Measurements from ENCODE around the gene S100A3.
A peak's percentile ranks its signal among the peaks of the same experiment; 100 is the strongest.
"Not testable (repeated sequence)": the region's sequence is repeated elsewhere in the genome, so short reads cannot be mapped to it uniquely, and the experiment has no call there.

Gene S100A3

DNA sequence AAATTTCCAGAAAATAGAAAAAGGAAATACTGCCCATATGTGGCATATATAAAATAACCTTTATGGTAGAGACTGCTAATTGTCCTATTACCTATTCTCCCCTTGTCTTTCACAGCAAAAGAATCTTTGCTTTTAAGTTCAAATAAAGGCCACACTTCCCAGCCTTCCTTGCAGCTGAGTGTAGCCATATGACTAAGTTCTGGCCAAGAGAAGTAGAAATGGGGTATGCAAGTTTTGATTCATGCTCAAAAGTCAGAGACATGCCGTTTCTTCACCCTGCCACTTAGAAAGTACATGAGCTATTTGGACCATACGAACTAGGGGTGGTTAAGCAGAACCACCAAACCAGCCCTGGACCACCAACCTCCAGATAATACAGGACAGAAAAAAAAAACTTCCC is 34.9 kb upstream of the S100A3 start:
- no peaks in the 10 kb centered on the region for H3K27me3 ChIP-seq (replicated peaks; ENCODE audit: control insufficient read depth, insufficient read depth, low read length, poor library complexity, severe bottlenecking)
- no peak overlapping the region for H3K27ac ChIP-seq (ENCODE audit: insufficient read depth, low read length, poor library complexity, severe bottlenecking)
- DNase-seq: no peak
- H3K36me3 ChIP-seq (ENCODE audit: control insufficient read depth, insufficient read depth, low read length): no peaks in the 10 kb centered on the region
- no peak overlapping the region for H3K4me3 ChIP-seq (ENCODE audit: insufficient read depth, low read depth, low read length, poor library complexity, severe bottlenecking)
- H3K4me1 ChIP-seq (ENCODE audit: control insufficient read depth, insufficient read depth, low read length, poor library complexity, severe bottlenecking): no peaks in the 10 kb centered on the region
- H3K9me3 ChIP-seq (ENCODE audit: control insufficient read depth, low read length): no peaks in the 10 kb centered on the region

DNA sequence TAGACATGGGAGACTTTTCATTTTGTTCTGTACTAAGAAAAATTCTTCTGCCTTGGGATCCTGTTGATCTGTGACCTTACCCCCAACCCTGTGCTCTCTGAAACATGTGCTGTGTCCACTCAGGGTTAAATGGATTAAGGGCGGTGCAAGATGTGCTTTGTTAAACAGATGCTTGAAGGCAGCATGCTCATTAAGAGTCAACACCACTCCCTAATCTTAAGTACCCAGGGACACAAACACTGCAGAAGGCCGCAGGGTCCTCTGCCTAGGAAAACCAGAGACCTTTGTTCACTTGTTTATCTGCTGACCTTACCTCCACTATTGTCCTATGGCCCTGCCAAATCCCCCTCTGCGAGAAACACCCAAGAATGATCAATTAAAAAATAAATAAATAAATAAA is 34.5 kb upstream of the S100A3 start:
- not testable (repeated sequence) for H3K36me3 ChIP-seq (ENCODE audit: control insufficient read depth, insufficient read depth, low read length); H3K4me3 ChIP-seq (ENCODE audit: insufficient read depth, low read depth, low read length, poor library complexity, severe bottlenecking); H3K27me3 ChIP-seq (replicated peaks; ENCODE audit: control insufficient read depth, insufficient read depth, low read length, poor library complexity, severe bottlenecking); H3K27ac ChIP-seq (ENCODE audit: insufficient read depth, low read length, poor library complexity, severe bottlenecking); H3K4me1 ChIP-seq (ENCODE audit: control insufficient read depth, insufficient read depth, low read length, poor library complexity, severe bottlenecking); DNase-seq; H3K9me3 ChIP-seq (ENCODE audit: control insufficient read depth, low read length)

DNA sequence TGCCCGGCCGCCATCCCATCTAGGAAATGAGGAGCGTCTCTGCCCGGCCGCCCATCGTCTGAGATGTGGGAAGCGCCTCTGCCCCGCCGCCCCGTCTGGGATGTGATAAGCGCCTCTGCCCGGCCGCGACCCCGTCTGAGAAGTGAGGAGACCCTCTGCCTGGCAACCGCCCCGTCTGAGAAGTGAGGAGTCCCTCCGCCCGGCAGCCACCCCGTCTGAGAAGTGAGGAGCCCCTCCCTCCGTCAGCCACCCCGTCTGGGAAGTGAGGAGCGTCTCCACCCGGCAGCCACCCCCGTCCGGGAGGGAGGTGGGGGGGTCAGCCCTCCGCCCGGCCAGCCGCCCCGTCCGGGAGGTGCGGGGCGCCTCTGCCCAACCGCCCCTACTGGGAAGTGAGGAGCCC is 33.8 kb upstream of the S100A3 start:
- DNase-seq; H3K4me3 ChIP-seq (ENCODE audit: insufficient read depth, low read depth, low read length, poor library complexity, severe bottlenecking); H3K36me3 ChIP-seq (ENCODE audit: control insufficient read depth, insufficient read depth, low read length); H3K9me3 ChIP-seq (ENCODE audit: control insufficient read depth, low read length); H3K27me3 ChIP-seq (replicated peaks; ENCODE audit: control insufficient read depth, insufficient read depth, low read length, poor library complexity, severe bottlenecking); H3K4me1 ChIP-seq (ENCODE audit: control insufficient read depth, insufficient read depth, low read length, poor library complexity, severe bottlenecking); H3K27ac ChIP-seq (ENCODE audit: insufficient read depth, low read length, poor library complexity, severe bottlenecking): not testable (repeated sequence)

DNA sequence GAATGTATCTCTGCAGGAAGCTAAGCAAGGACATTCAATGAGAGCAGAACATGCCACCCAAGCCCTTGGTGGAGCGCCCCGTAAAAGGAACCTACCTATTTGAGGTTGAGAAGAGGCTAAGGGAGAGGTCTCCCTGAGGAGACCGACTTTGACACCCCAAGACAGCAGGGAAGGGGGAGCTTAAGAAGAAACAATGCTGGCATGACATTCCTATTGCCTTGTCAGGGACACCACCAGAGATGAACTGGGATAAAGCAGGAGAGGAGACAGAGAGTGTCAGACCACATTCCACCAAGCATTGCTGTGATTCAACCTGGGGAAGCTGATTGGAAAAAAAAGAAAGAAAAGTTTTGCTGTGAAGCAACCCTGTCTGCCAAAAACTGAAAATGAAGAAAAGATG is 29.9 kb upstream of the S100A3 start:
- H3K36me3 ChIP-seq (ENCODE audit: control insufficient read depth, insufficient read depth, low read length): no peaks in the 10 kb centered on the region

DNA sequence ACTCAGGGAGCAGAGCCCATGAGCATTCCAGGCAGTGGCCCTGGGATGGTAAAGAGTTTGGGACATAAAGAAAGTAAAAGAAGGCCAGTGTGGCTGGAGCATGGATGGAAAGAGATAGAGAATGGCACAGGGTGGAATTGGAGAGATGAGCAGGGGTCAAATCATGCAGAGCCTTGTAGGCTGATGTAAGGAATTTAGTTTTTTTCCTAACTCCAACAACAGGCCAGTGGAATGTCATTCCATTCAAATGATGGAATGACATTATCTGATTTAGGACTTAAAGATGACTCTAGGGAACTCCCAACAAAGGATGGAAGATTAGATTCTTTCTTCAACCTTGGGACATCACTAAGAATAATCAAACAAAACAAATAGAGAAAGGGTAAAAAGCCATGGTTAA is 29.4 kb upstream of the S100A3 start:
- Histone ChIP-seq H3K27ac (ENCODE audit: insufficient read depth, low read length, poor library complexity, severe bottlenecking) (no peak overlapping the region), H3K36me3 (ENCODE audit: control insufficient read depth, insufficient read depth, low read length) (no peaks in the 10 kb centered on the region), H3K4me1 (ENCODE audit: control insufficient read depth, insufficient read depth, low read length, poor library complexity, severe bottlenecking) (no peaks in the 10 kb centered on the region), H3K4me3 (ENCODE audit: insufficient read depth, low read depth, low read length, poor library complexity, severe bottlenecking) (no peak overlapping the region), H3K27me3 (replicated peaks; ENCODE audit: control insufficient read depth, insufficient read depth, low read length, poor library complexity, severe bottlenecking) (no peaks in the 10 kb centered on the region), H3K9me3 (ENCODE audit: control insufficient read depth, low read length) (no peaks in the 10 kb centered on the region)
- DNase-seq: no peak

More for the DNA sequence above, 29.9 kb upstream of the S100A3 start:
- no peaks in the 10 kb centered on the region for H3K4me1 ChIP-seq (ENCODE audit: control insufficient read depth, insufficient read depth, low read length, poor library complexity, severe bottlenecking)
- no peak overlapping the region for H3K4me3 ChIP-seq (ENCODE audit: insufficient read depth, low read depth, low read length, poor library complexity, severe bottlenecking)
- H3K27me3 ChIP-seq (replicated peaks; ENCODE audit: control insufficient read depth, insufficient read depth, low read length, poor library complexity, severe bottlenecking): no peaks in the 10 kb centered on the region
- no peak overlapping the region for H3K27ac ChIP-seq (ENCODE audit: insufficient read depth, low read length, poor library complexity, severe bottlenecking)
- H3K9me3 ChIP-seq (ENCODE audit: control insufficient read depth, low read length): no peaks in the 10 kb centered on the region
- DNase-seq: no peak

DNA sequence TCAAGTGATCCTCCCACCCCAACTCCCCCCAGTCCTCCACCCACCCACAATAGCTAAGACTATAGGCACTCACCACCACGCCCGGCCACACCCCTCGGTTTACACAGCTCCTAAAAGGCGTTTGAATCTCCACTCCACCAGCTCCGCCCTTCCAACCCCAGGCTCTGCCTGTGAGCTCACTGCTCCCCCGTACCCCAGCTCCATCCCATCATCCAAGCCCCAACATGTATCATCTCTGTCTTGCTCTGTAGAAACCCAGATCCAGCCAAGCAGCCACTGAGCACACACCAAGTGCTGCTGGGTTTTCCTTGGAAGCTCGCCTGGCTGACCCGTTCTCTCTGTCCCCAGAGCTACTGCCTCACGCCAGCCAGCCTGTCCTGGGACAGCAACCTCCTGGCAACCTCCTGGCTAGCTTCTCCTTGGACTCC is 28.6 kb upstream of the S100A3 start:
- no peaks in the 10 kb centered on the region for H3K4me1 ChIP-seq (ENCODE audit: control insufficient read depth, insufficient read depth, low read length, poor library complexity, severe bottlenecking)
- no peaks in the 10 kb centered on the region for H3K36me3 ChIP-seq (ENCODE audit: control insufficient read depth, insufficient read depth, low read length)
- H3K4me3 ChIP-seq (ENCODE audit: insufficient read depth, low read depth, low read length, poor library complexity, severe bottlenecking): no peak overlapping the region
- H3K27ac ChIP-seq (ENCODE audit: insufficient read depth, low read length, poor library complexity, severe bottlenecking): no peak overlapping the region
- no peaks in the 10 kb centered on the region for H3K27me3 ChIP-seq (replicated peaks; ENCODE audit: control insufficient read depth, insufficient read depth, low read length, poor library complexity, severe bottlenecking)
- no peak for DNase-seq
- no peaks in the 10 kb centered on the region for H3K9me3 ChIP-seq (ENCODE audit: control insufficient read depth, low read length)

DNA sequence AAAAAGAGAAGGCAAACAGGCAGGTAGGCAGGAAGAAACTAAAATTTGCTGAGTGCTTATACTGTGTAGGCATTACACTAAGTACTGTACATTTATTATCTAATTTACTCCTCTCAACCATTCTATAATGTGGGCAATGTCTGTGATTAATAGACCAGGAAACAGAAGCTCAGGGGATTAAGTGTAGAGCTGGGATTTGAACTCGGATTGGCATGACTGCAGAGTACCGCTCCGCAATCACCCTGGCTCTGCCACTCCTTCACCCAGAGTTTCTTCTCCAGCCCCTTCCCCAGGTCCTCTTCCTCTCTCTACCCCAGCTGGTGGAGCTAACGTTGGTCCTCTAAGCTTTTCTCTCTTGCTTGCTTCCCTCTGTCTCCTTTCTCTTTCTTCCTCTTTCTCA is 28.1 kb upstream of the S100A3 start:
- no peak overlapping the region for H3K4me3 ChIP-seq (ENCODE audit: insufficient read depth, low read depth, low read length, poor library complexity, severe bottlenecking)
- H3K36me3 ChIP-seq (ENCODE audit: control insufficient read depth, insufficient read depth, low read length): no peaks in the 10 kb centered on the region
- DNase-seq: no peak
- H3K9me3 ChIP-seq (ENCODE audit: control insufficient read depth, low read length): no peaks in the 10 kb centered on the region
- H3K27ac ChIP-seq (ENCODE audit: insufficient read depth, low read length, poor library complexity, severe bottlenecking): no peak overlapping the region
- no peaks in the 10 kb centered on the region for H3K27me3 ChIP-seq (replicated peaks; ENCODE audit: control insufficient read depth, insufficient read depth, low read length, poor library complexity, severe bottlenecking)
- H3K4me1 ChIP-seq (ENCODE audit: control insufficient read depth, insufficient read depth, low read length, poor library complexity, severe bottlenecking): no peaks in the 10 kb centered on the region

DNA sequence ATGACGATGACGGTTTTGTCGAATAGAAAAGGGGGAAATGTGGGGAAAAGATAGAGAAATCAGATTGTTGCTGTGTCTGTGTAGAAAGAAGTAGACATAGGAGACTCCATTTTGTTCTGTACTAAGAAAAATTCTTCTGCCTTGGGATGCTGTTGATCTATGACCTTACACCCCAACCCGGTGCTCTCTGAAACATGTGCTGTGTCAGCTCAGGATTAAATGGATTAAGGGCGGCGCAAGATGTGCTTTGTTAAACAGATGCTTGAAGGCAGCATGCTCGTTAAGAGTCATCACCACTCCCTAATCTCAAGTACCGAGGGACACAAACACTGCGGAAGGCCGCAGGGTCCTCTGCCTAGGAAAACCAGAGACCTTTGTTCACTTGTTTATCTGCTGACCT is 26.4 kb upstream of the S100A3 start:
- H3K4me1 ChIP-seq (ENCODE audit: control insufficient read depth, insufficient read depth, low read length, poor library complexity, severe bottlenecking): not testable (repeated sequence)

DNA sequence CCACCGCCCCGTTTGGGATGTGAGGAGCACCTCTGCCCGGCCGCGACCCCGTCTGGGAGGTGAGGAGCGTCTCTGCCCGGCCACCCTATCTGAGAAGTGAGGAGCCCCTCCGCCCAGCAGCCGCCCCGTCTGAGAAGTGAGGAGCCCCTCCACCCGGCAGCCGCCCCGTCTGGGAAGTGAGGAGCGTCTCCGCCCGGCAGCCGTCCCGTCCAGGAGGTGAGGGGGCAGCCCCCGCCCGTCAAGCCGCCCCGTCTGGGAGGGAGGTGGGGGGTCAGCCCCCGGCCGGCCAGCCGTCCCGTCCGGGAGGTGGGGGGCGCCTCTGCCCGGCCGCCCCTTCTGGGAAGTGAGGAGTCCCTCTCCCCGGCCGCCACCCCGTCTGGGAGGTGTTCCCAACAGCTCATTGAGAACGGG is 26.0 kb upstream of the S100A3 start:
- not testable (repeated sequence) for H3K27me3 ChIP-seq (replicated peaks; ENCODE audit: control insufficient read depth, insufficient read depth, low read length, poor library complexity, severe bottlenecking); H3K9me3 ChIP-seq (ENCODE audit: control insufficient read depth, low read length); H3K27ac ChIP-seq (ENCODE audit: insufficient read depth, low read length, poor library complexity, severe bottlenecking); H3K36me3 ChIP-seq (ENCODE audit: control insufficient read depth, insufficient read depth, low read length); H3K4me3 ChIP-seq (ENCODE audit: insufficient read depth, low read depth, low read length, poor library complexity, severe bottlenecking); H3K4me1 ChIP-seq (ENCODE audit: control insufficient read depth, insufficient read depth, low read length, poor library complexity, severe bottlenecking); DNase-seq

More for the DNA sequence above, 26.4 kb upstream of the S100A3 start:
- DNase-seq; H3K9me3 ChIP-seq (ENCODE audit: control insufficient read depth, low read length); H3K4me3 ChIP-seq (ENCODE audit: insufficient read depth, low read depth, low read length, poor library complexity, severe bottlenecking); H3K36me3 ChIP-seq (ENCODE audit: control insufficient read depth, insufficient read depth, low read length); H3K27me3 ChIP-seq (replicated peaks; ENCODE audit: control insufficient read depth, insufficient read depth, low read length, poor library complexity, severe bottlenecking); H3K27ac ChIP-seq (ENCODE audit: insufficient read depth, low read length, poor library complexity, severe bottlenecking): not testable (repeated sequence)

DNA sequence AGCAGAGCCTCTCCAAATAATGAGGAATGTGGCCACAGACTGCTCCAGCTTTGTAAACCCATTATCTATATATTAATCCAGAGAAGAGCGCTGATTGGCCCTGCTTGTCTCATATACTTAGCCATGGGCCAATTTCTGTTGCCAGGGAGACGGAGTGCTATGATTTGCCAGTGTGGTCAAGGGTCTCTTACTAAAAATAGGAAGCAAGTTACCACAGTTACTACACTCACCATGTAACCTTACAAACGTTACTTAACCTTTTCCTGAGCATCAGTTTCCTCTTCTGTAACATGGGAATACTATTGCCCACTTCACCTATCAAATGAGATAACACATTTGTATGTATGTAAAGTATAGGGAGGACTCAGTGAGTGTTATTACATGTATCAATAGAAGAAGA is 24.3 kb upstream of the S100A3 start:
- peaks cover 2% of the 10 kb centered on the region for H3K4me1 ChIP-seq (ENCODE audit: control insufficient read depth, insufficient read depth, low read length, poor library complexity, severe bottlenecking)
- no peak overlapping the region for H3K4me3 ChIP-seq (ENCODE audit: insufficient read depth, low read depth, low read length, poor library complexity, severe bottlenecking)
- no peaks in the 10 kb centered on the region for H3K36me3 ChIP-seq (ENCODE audit: control insufficient read depth, insufficient read depth, low read length)
- no peak overlapping the region for H3K27ac ChIP-seq (ENCODE audit: insufficient read depth, low read length, poor library complexity, severe bottlenecking)
- no peaks in the 10 kb centered on the region for H3K27me3 ChIP-seq (replicated peaks; ENCODE audit: control insufficient read depth, insufficient read depth, low read length, poor library complexity, severe bottlenecking)
- no peak for DNase-seq
- H3K9me3 ChIP-seq (ENCODE audit: control insufficient read depth, low read length): no peaks in the 10 kb centered on the region

DNA sequence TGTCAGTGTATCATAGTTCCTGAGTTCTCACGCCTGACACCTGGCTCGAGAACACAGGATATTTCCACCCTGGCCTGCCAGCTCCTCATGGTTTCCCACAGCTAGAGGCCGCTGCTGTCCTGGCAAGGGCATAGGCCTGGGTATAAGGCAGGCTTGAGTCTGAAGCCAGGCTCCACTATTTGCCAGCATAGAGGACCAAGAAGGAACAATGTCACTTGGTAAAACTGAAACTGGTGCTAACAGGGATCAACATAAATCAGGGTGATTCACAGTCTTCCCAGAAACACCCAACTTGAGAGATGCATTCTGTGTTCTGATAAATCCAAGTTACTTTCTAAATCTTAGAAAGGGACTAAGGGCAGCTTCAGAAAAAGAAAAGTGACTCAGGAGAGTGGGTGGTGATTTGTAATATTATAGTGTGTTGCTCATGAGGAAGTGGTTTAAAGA is 23.5 kb upstream of the S100A3 start:
- no peak overlapping the region for H3K4me3 ChIP-seq (ENCODE audit: insufficient read depth, low read depth, low read length, poor library complexity, severe bottlenecking)
- no peaks in the 10 kb centered on the region for H3K27me3 ChIP-seq (replicated peaks; ENCODE audit: control insufficient read depth, insufficient read depth, low read length, poor library complexity, severe bottlenecking)
- no peaks in the 10 kb centered on the region for H3K36me3 ChIP-seq (ENCODE audit: control insufficient read depth, insufficient read depth, low read length)
- no peak overlapping the region for H3K27ac ChIP-seq (ENCODE audit: insufficient read depth, low read length, poor library complexity, severe bottlenecking)
- DNase-seq: peak in 1 of 3 donors; percentile 13
- H3K4me1 ChIP-seq (ENCODE audit: control insufficient read depth, insufficient read depth, low read length, poor library complexity, severe bottlenecking): peaks cover 9% of the 10 kb centered on the region
- no peaks in the 10 kb centered on the region for H3K9me3 ChIP-seq (ENCODE audit: control insufficient read depth, low read length)
